ENCODE results near the gene TXLNG.

- TF ChIP-seq CTCF (IDR thresholded peaks at IDR 0.05) = no peak
- no peak for TF ChIP-seq EP300 (IDR thresholded peaks at IDR 0.05)
- no peak for TF ChIP-seq POLR2A (IDR thresholded peaks at IDR 0.05)
Measured at GRCh38 chrX:16785247-16786138, 773 bp upstream of the TXLNG start.

Data from ovary (tissue), 3 donors.